GM12878 (cell line): ENCODE measurements around the gene MYLK4. TPM values are rescaled to one million over a fixed set of nuclear protein-coding genes. Genes with fewer than 3 reads are reported as not detected.

Experiments
- ATAC-seq: fragments of 200-7000 bp; cut with Tn5 transposase; 3 replicates; pipeline ENCODE4 v1.9.1; 2020; ENCODE audit warnings: mild to moderate bottlenecking, moderate library complexity
- BruUV-seq: library from RNA; stranded (reverse); fragments of 400-500 nt; replicated peaks from 2 replicates; lab custom pipeline; 2021; lab: Mats Ljungman, UMichigan
- CTCF ChIA-PET: fragments of 300-600 bp; sonication (Branson Sonifier 250); formaldehyde crosslinking; extraction: SDS; loops from one replicate; lab custom pipeline; 2021; ENCODE audit warnings: inconsistent platforms; lab: Yijun Ruan, JAX
- POLR2A ChIA-PET: fragments of 350-600 bp; formaldehyde crosslinking; extraction: SDS; loops from one replicate; lab custom pipeline; 2021; ENCODE audit warnings: inconsistent platforms; lab: Charles Lee
- RAD21 ChIA-PET: fragments of 300-600 bp; sonication (Branson Sonifier 250); formaldehyde crosslinking; loops from one replicate; lab custom pipeline; 2023; ENCODE audit warnings: antibody characterized with exemption; ENCODE audit not compliant: unreplicated experiment; lab: Charles Lee
- SMC1A ChIA-PET: fragments of 300-600 bp; sonication (Branson Sonifier 250); formaldehyde crosslinking; loops from one replicate; lab custom pipeline; 2023; ENCODE audit not compliant: unreplicated experiment, uncharacterized antibody; lab: Charles Lee
- DNase-seq: peaks from one replicate; pipeline ENCODE4 v3.0.0-alpha.2; 2011; ENCODE audit warnings: low read depth, low spot score
- FAIRE-seq: peaks from 3 replicates; lab custom pipeline; 2011; peaks lifted over from hg19 to GRCh38; lab: Jason Lieb, UNC
- H2AFZ ChIP-seq: 2 replicates; pipeline ENCODE4 v1.6.0; 2011; ENCODE audit warnings: low read depth, low read length, control low read depth; ENCODE audit not compliant: control insufficient read depth
- H3K27ac ChIP-seq: 2 replicates; pipeline ENCODE4 v1.5.1; 2011; ENCODE audit warnings: control low read depth; ENCODE audit not compliant: control insufficient read depth, insufficient read depth
- H3K27me3 ChIP-seq, 2 experiments: replicated peaks in 1 of 2; 2 replicates each; pipeline versions ENCODE4 v1.6.0 to v1.6.1; 2011; ENCODE audit warnings: low read length in 1 of 2; ENCODE audit not compliant: control insufficient read depth in 2 of 2, insufficient read depth in 2 of 2
- H3K36me3 ChIP-seq, 2 experiments: 2 replicates each; pipeline ENCODE4 v1.5.1; 2011; ENCODE audit warnings: low read length in 1 of 2; ENCODE audit not compliant: control insufficient read depth in 2 of 2, insufficient read depth in 2 of 2
- H3K4me1 ChIP-seq: 2 replicates; pipeline ENCODE4 v1.6.1; 2011; ENCODE audit warnings: mild to moderate bottlenecking, low read length, moderate library complexity, mixed read lengths; ENCODE audit not compliant: control insufficient read depth, insufficient read depth
- H3K4me2 ChIP-seq: 2 replicates; pipeline ENCODE4 v1.6.0; 2011; ENCODE audit warnings: control low read depth; ENCODE audit not compliant: control insufficient read depth, insufficient read depth
- H3K4me3 ChIP-seq: fragments of 200-600 bp; sonication (generic); 2 replicates; pipeline ENCODE4 v1.5.1; 2016
- H3K79me2 ChIP-seq: 2 replicates; pipeline ENCODE4 v1.6.0; 2011; ENCODE audit warnings: low read length; ENCODE audit not compliant: control insufficient read depth, insufficient read depth
- H3K9ac ChIP-seq: 2 replicates; pipeline ENCODE4 v1.8.0; 2011; ENCODE audit warnings: low read length, control low read depth, mixed read lengths; ENCODE audit not compliant: control insufficient read depth, insufficient read depth
- H3K9me3 ChIP-seq: replicated peaks from 3 replicates; pipeline ENCODE4 v1.5.1; 2011; ENCODE audit warnings: mild to moderate bottlenecking, low read length; ENCODE audit not compliant: control insufficient read depth, insufficient read depth
- H4K20me1 ChIP-seq: 2 replicates; pipeline ENCODE4 v1.6.0; 2011; ENCODE audit not compliant: control insufficient read depth, insufficient read depth
- CEBPB ChIP-seq, 2 experiments: fragments of 150-350 bp in 1 of 2; IDR thresholded peaks; 2 replicates each; pipeline ENCODE4 v1.6.1; 2012 to 2014; ENCODE audit warnings: low read depth in 2 of 2, low read length in 2 of 2, borderline replicate concordance in 1 of 2, inconsistent platforms in 1 of 2
- CREM ChIP-seq: IDR thresholded peaks from 2 replicates; pipeline ENCODE4 v1.6.1; 2014; ENCODE audit warnings: antibody characterized with exemption, low read depth
- FOXM1 ChIP-seq: IDR thresholded peaks from 2 replicates; pipeline ENCODE4 v1.6.1; 2012; ENCODE audit warnings: low read depth, mild to moderate bottlenecking, inconsistent platforms, low read length, moderate library complexity
- HDGF ChIP-seq: fragments of 450-650 bp; IDR thresholded peaks from 2 replicates; pipeline ENCODE4 v1.6.1; 2016; ENCODE audit warnings: antibody characterized with exemption
- IRF4 ChIP-seq: IDR thresholded peaks from 2 replicates; pipeline ENCODE4 v1.6.1; 2011; ENCODE audit warnings: low read depth, low read length
- MEF2B ChIP-seq: fragments of 450-650 bp; IDR thresholded peaks from 2 replicates; pipeline ENCODE4 v1.6.1; 2018; ENCODE audit warnings: mild to moderate bottlenecking, moderate library complexity; ENCODE audit not compliant: partially characterized antibody, poor library complexity, severe bottlenecking
- NRF1 ChIP-seq: conservative IDR thresholded peaks from 2 replicates; pipeline ENCODE4 v1.6.1; 2011; ENCODE audit warnings: mild to moderate bottlenecking, low read depth, low read length, improper control_type of control experiment
- POLR2AphosphoS5 ChIP-seq: IDR thresholded peaks from 2 replicates; pipeline ENCODE4 v1.6.1; 2011; ENCODE audit warnings: mild to moderate bottlenecking, low read length, inconsistent platforms
- SIN3A ChIP-seq: IDR thresholded peaks from 2 replicates; pipeline ENCODE4 v1.6.1; 2012; ENCODE audit warnings: low read depth, low read length, improper control_type of control experiment
- SMC3 ChIP-seq: IDR thresholded peaks from 2 replicates; pipeline ENCODE4 v1.6.1; 2011; ENCODE audit warnings: low read length, improper control_type of control experiment, borderline replicate concordance
- STAT1 ChIP-seq: fragments of 450-650 bp; conservative IDR thresholded peaks from 2 replicates; pipeline ENCODE4 v1.6.1; 2014; ENCODE audit warnings: antibody characterized with exemption, mild to moderate bottlenecking
- TBL1XR1 ChIP-seq: IDR thresholded peaks from 2 replicates; pipeline ENCODE4 v1.6.1; 2012; ENCODE audit warnings: low read depth, low read length, improper control_type of control experiment
- WRNIP1 ChIP-seq: IDR thresholded peaks from 2 replicates; pipeline ENCODE4 v1.6.1; 2011; ENCODE audit warnings: low read depth, low read length, improper control_type of control experiment, borderline replicate concordance
- ZNF217 ChIP-seq: fragments of 450-650 bp; IDR thresholded peaks from 2 replicates; pipeline ENCODE4 v1.6.1; 2017; ENCODE audit warnings: antibody characterized with exemption, mild to moderate bottlenecking
- ZNF384 ChIP-seq: IDR thresholded peaks from 2 replicates; pipeline ENCODE4 v1.6.1; 2012; ENCODE audit warnings: low read depth, mild to moderate bottlenecking, low read length, improper control_type of control experiment, borderline replicate concordance
- WGBS: methylation state at CpG from one replicate; pipeline ENCODE4 v1.1.6; 2016; ENCODE audit warnings: low lambda C conversion rate; ENCODE audit not compliant: insufficient replicate concordance, insufficient coverage; ENCODE audit errors: missing lambda C conversion rate; 5-methylcytosine and 5-hydroxymethylcytosine counted together
- in situ Hi-C: fragments of 300-500 bp; cut with MboI; formaldehyde crosslinking; loops from 9 replicates; pipeline ENCODE4 v1.14.3; 2018; ENCODE audit warnings: mixed read lengths
- intact Hi-C: fragments of 100-400 bp; cut with micrococcal nuclease; formaldehyde crosslinking; loops from one replicate; pipeline ENCODE4 v1.14.2; 2022; ENCODE audit not compliant: unreplicated experiment
- polyA plus RNA-seq, 11 experiments: library from polyadenylated mRNA; depleted of rRNA in 4 of 11; unstranded in 6 of 11; stranded (reverse) in 5 of 11; fragments of >200 nt; fragmentation: Nextera tagmentation in 4 of 11; fragmentation: Illumina TruSeq in 1 of 11; extraction: Ambion mirVana in 4 of 11; extraction: Trizol in 1 of 11; gene quantifications; 1 replicate in 1 of 11; 2 replicates in 10 of 11; pipeline versions ENCODE4 v1.2.1 to v1.2.3, GENCODE V29; 2011 to 2016; ENCODE audit warnings: inconsistent platforms in 2 of 11, missing spikeins in 2 of 11, low read depth in 1 of 11
- total RNA-seq, 4 experiments: library from RNA; depleted of rRNA in 3 of 4; stranded (reverse); fragments of >200 nt in 3 of 4; fragmentation: Illumina TruSeq in 1 of 4; extraction: Trizol in 1 of 4; gene quantifications; 2 replicates each; pipeline versions ENCODE4 v1.2.1 to v1.2.3, GENCODE V29; 2013 to 2021
- TF ChIP-seq, protein P1 (sequence below): fragments of 450-650 bp; IDR thresholded peaks from 2 replicates; pipeline ENCODE4 v1.6.1; 2017; ENCODE audit warnings: borderline replicate concordance
- TF ChIP-seq, protein P2 (sequence below): fragments of 450-650 bp; IDR thresholded peaks from 2 replicates; pipeline ENCODE4 v1.6.1; 2017; ENCODE audit warnings: low read depth, mild to moderate bottlenecking, moderate library complexity
- TF ChIP-seq, protein P3 (sequence below): fragments of 450-650 bp; formaldehyde crosslinking; IDR thresholded peaks from 2 replicates; pipeline ENCODE4 v1.4.0; 2020; ENCODE audit warnings: mild to moderate bottlenecking, moderate library complexity

Gene MYLK4
- total and polyA plus RNA-seq, 10 of the 15 experiments (the other 5 are each of a cell fraction or from before 2014, with no cell fraction given), result under 0.01 to 0.09 (median 0.05) TPM; not detected in 1

DNA sequence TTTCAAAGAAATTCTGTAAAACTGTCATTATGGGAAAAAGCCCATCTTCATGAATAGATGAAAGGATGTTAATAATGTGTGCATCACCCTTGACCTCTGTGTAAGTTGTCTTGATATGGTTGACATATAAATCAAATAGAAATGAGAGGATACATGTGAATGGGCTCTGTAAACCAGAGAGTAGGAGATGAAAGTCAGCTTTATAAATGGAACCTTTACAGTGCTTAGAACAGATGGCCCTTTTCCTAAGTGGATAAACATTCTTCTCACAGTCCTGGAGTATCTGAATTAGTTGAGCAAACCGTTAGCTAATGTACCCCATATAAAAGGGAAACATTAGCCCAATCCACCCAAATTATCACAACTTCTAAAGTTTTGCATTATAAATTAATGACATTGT, 57.5 kb downstream of the MYLK4 start (continued):
- TF ChIP-seq CREM (no peak), IRF4 (no peak), POLR2AphosphoS5 (no peak), TBL1XR1 (no peak), STAT1 (no peak)
- TF ChIP-seq, protein P1, sequence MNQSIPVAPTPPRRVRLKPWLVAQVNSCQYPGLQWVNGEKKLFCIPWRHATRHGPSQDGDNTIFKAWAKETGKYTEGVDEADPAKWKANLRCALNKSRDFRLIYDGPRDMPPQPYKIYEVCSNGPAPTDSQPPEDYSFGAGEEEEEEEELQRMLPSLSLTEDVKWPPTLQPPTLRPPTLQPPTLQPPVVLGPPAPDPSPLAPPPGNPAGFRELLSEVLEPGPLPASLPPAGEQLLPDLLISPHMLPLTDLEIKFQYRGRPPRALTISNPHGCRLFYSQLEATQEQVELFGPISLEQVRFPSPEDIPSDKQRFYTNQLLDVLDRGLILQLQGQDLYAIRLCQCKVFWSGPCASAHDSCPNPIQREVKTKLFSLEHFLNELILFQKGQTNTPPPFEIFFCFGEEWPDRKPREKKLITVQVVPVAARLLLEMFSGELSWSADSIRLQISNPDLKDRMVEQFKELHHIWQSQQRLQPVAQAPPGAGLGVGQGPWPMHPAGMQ, result no peak

DNA sequence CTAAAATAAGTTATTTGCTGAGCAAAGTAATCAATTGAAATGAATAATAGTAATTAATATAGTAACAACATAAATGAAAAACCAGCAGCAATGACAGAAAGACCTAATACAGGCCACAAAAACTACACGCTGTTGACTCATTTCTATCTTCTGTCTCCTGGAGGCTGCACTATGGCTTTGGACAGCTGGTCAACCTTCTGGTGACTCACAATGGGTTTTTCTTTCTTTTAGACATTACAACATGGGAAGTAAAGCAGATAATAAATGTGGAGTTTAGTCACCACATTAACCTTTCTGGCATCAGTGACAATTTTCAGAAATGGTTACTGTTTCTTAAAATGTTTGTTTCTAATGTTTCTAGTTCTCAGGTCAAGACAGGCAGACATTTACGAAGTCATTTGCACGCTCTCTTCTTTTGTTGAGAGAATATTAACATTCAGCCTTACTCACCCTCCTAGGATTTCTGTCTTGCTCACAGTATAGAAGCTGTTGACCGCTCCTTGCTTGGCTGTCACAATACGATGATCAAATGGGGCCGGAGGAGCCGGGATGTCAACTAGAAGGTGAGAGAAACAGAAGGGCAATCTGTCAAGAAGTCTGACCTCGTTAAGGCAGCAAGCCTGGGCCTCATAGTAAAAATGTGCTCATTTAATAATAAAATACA, 62.2 kb downstream of the MYLK4 start:
- 51% methylated on average over 8 of the region's 8 CpGs for WGBS
- no peaks in the 10 kb centered on the region for H3K4me1 ChIP-seq
- no TSS peak for BruUV-seq
- no peak for TF ChIP-seq NRF1
- TF ChIP-seq WRNIP1, result no peak
- no peak for TF ChIP-seq SIN3A
- no peak for TF ChIP-seq HDGF
- TF ChIP-seq MEF2B, result no peak
- TF ChIP-seq CEBPB (IDR thresholded peaks at IDR 0.05; ENCODE audit: borderline replicate concordance in 1 of 2, low read depth in 2 of 2, low read length in 2 of 2), result no peak
- no peak for TF ChIP-seq ZNF384
- no peak for TF ChIP-seq FOXM1
- TF ChIP-seq, protein P2, sequence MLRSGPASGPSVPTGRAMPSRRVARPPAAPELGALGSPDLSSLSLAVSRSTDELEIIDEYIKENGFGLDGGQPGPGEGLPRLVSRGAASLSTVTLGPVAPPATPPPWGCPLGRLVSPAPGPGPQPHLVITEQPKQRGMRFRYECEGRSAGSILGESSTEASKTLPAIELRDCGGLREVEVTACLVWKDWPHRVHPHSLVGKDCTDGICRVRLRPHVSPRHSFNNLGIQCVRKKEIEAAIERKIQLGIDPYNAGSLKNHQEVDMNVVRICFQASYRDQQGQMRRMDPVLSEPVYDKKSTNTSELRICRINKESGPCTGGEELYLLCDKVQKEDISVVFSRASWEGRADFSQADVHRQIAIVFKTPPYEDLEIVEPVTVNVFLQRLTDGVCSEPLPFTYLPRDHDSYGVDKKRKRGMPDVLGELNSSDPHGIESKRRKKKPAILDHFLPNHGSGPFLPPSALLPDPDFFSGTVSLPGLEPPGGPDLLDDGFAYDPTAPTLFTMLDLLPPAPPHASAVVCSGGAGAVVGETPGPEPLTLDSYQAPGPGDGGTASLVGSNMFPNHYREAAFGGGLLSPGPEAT, result no peak
- no peak for TF ChIP-seq ZNF217
- TF ChIP-seq, protein P3, sequence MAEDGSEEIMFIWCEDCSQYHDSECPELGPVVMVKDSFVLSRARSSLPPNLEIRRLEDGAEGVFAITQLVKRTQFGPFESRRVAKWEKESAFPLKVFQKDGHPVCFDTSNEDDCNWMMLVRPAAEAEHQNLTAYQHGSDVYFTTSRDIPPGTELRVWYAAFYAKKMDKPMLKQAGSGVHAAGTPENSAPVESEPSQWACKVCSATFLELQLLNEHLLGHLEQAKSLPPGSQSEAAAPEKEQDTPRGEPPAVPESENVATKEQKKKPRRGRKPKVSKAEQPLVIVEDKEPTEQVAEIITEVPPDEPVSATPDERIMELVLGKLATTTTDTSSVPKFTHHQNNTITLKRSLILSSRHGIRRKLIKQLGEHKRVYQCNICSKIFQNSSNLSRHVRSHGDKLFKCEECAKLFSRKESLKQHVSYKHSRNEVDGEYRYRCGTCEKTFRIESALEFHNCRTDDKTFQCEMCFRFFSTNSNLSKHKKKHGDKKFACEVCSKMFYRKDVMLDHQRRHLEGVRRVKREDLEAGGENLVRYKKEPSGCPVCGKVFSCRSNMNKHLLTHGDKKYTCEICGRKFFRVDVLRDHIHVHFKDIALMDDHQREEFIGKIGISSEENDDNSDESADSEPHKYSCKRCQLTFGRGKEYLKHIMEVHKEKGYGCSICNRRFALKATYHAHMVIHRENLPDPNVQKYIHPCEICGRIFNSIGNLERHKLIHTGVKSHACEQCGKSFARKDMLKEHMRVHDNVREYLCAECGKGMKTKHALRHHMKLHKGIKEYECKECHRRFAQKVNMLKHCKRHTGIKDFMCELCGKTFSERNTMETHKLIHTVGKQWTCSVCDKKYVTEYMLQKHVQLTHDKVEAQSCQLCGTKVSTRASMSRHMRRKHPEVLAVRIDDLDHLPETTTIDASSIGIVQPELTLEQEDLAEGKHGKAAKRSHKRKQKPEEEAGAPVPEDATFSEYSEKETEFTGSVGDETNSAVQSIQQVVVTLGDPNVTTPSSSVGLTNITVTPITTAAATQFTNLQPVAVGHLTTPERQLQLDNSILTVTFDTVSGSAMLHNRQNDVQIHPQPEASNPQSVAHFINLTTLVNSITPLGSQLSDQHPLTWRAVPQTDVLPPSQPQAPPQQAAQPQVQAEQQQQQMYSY (CRISPR knock-in tag), result no peak
- no peak for TF ChIP-seq SMC3

More for the DNA sequence above, 62.2 kb downstream of the MYLK4 start:
- ChIA-PET POLR2A (no interaction called here), RAD21 (no interaction called here), SMC1A (no interaction called here), CTCF (no interaction called here)
- no peaks in the 10 kb centered on the region for H3K79me2 ChIP-seq
- intact Hi-C loops (no loop called here), in situ Hi-C loops (no loop called here)
- no peak overlapping the region for H3K4me2 ChIP-seq
- H3K36me3 ChIP-seq, result no peaks in the 10 kb centered on the region
- no peak for FAIRE-seq
- no peaks in the 10 kb centered on the region for H3K9me3 ChIP-seq
- H3K27me3 ChIP-seq, result no peaks in the 10 kb centered on the region; a peak in 1 of 4 replicates
- DNase-seq, result no peak
- H3K27ac ChIP-seq, result no peak overlapping the region
- H3K9ac ChIP-seq, result no peak overlapping the region
- no peak overlapping the region for H3K4me3 ChIP-seq
- H4K20me1 ChIP-seq, result no peaks in the 10 kb centered on the region
- ATAC-seq, result no peak
- no peak overlapping the region for H2AFZ ChIP-seq
